Lung microvascular endothelial cell (primary cell): ENCODE data around the gene CCNY. TPM values are rescaled to one million over a fixed set of nuclear protein-coding genes. Genes with fewer than 3 reads are reported as not detected.
A peak's percentile ranks its signal among the peaks of the same experiment; 100 is the strongest.
"Not testable (repeated sequence)": the region's sequence is repeated elsewhere in the genome, so short reads cannot be mapped to it uniquely, and the experiment has no call there.

Source experiments
- DNase-seq, 2 donors: peaks; one replicate each; pipeline versions ENCODE4 v3.0.0 to v3.0.0-alpha.2; 2010; ENCODE audit warnings: low read depth in 2 of 2
- total RNA-seq: library from RNA; depleted of rRNA; stranded (reverse); fragments of >200 nt; gene quantifications from 2 replicates; pipeline ENCODE4 v1.2.1, GENCODE V29; 2014

Gene CCNY
- total RNA-seq, 1 donor from 2014 or later = 104 TPM

DNA sequence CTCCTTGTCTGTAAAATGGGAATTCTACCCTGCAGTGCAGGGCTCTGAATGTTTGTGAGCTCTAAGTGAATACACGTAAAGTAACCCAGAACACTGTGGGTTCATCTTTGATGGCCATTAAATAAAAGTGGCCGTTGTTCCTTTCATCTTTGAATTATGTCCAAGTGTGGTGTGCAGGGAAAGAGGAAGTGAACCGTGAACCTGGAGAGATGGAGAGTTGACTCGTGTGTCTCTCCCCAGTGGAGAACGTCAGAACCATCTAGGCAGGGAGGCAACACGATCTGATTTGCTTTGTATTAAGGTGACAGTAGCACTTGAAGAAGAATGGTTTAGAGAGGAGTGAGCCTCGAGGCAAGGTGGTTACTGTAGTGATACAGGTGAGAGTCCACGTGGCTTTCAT, 175.3 kb downstream of the CCNY start:
- no peak for DNase-seq

DNA sequence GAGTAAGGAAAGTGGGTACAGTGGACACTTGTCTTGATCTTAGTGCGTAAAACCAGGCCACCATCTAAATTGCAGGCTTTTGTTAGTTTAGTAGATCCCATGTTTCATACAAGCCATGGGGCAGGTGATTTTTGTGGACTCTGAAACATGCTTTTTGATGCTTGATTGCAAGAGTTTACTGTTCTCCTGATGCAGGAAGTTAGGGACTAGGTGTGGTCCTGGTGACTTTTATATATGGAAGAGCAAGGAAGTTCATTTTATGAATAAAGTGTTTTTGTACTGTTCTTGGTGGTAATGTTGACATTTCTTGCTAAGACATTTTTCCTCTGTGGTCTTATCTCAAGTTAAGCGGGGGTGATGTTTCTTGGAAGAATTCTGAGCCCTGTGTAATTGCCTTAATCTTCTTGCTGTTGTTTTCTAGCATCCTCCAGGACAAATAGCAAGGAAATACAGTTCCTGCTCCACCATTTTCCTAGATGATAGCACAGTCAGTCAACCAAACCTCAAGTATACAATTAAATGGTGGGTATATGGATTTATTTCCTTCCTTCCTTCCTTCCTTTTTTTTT, 179.9 kb downstream of the CCNY start:
- DNase-seq = no peak

DNA sequence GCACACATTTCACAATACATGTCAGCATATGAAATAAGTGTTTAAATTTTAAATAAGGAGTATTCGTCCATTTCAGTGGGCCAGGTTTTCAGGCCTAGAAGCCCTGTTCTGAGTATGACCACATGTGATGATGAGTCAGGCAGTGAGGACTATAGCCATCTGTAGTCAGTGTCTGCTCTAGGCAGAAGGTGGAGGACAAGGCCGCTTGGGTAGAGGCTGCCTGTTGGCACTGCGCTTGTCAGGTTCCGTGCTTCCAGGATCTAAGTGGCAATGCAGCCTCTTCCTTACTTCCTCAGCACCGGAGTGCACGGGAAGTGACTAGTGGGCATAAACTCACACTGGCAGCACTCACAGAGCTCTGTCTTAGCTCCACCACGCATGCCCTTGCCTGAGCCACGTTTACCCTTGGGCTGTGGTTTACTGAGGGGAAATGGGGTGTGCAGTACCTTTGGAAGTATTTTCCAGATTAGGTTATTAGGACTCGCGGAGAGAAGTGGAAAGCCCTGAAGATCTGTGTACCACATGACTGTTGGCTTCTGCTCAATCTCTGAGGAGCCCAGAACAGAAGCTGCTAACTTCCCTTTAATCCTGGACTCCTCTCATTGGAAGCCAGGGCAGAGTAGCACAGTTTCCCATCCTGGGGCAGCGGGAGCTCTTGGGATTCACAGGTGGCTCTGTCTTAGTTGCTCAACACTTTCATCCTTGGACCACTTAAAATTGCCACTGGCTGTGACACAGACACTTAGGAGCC, 181.3 kb downstream of the CCNY start:
- peak; percentile 11 to 46 for DNase-seq

DNA sequence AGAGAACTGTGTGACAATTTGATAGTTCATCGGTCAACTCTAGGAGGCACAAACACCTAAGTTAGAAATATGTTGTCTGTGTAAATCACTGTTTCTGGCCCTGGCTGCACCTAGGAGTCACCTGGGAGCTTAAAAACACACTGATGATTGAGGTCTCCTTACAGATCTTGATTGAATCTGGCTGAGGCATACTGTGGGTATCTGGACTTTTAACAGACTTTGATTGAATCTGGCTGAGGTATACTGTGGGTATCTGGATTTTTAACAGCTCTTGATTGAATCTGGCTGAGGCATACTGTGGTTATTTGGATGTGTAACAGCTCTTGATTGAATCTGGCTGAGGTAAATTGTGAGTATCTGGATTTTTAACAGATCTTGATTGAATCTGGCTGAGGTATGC, 181.9 kb downstream of the CCNY start:
- DNase-seq = not testable (repeated sequence)

DNA sequence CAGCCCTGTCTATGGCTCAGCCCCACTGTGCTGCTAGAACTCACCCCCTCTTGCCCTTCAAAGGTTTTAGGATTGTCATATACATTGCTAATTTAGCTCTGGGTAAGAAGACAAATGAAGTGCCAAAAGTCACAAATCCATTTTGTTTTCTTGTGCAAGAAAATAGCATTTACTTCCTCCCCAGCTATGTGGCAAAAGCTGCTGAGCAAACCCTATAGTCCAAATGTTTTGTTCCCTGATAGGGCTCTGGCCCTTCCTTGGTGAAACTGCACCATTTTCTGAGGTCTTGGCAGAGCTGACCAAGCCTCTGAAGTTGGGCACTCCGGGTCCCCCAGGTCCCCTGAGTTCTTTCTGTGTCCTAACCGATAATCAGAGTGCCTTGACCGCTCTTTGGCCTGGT, 184.7 kb downstream of the CCNY start:
- no peak for DNase-seq

DNA sequence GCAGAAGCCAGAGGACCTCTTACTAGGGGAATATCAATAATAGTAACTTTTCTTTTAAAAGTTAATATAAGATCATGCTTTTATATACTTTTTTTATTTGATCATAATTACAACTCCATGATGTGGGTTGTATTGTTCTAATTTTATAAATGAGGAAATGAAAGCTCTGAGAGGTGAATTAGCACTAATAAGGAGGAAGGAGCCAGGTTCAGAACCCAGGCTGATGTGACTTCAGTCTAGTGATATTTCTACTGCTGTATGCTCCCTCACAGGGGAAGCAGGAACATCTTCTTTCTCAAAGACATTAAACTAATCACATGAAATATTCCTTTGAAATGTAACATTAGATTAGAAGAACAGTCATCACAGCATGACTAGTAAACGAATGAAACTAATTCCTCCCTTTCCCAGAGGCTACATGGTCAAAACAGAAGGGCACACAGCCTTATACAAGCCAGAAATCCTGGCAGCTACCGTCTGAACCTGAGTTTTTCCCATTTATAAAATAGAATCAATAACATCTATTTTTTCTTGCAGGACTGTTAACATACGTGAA, 187.4 kb downstream of the CCNY start:
- no peak for DNase-seq

DNA sequence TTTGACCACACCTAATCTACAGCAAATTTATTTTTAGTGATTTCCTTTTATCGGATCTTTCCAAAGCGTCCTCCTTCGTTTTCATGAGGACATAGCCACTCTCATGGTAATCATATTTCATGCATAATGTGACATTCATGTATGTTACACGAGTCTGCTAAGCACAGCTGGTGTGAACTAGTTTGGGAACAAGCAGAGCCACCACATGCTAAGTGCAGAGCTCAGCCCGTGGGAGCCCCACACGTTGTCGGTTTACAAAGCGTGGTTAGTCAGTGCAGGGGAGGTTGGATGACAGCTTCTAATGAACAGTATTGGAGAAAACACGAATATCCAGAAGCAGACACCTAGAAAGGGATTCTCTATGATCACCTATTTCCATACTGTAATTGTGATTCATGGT, 190.4 kb downstream of the CCNY start:
- no peak for DNase-seq

DNA sequence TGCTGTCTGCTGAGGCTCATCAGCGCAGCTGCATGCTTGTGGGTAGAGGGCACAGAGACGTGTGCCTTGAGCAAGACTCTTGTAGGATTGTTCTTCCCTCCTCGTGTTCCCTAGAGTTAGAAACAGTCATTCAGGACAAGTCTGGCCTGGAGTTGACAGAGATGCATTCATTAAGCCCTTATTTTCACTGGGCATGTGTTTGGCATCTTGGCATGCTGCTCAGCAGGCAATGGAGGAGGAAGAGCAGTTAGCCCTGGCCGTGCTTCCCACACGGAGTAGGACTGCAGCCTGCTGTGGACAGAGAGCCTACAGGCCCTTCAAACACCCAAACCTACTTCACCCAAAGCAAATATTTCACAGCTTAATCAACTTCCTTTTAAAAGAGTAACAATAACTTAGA, 195.8 kb downstream of the CCNY start:
- peak in 1 of 2 donors; percentile 25 for DNase-seq

DNA sequence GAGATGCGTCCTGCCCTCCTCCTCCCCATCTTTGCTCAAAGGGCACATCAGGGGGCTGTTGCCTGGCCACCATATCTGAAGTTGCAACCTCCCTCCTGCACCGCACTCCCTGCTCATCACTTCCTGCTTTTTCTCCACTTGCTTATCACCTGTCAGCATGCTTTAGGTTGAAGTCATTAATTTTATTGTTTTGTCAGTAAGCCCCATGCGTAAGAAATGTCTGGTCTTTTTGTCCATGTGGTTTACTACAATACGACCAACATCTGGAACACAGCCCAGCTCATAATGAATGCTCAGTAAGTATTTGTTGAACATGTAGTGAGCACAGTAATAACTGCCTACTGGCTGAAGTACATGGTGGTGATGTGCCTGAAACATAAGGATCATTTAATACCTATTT, 197.3 kb downstream of the CCNY start:
- no peak for DNase-seq

DNA sequence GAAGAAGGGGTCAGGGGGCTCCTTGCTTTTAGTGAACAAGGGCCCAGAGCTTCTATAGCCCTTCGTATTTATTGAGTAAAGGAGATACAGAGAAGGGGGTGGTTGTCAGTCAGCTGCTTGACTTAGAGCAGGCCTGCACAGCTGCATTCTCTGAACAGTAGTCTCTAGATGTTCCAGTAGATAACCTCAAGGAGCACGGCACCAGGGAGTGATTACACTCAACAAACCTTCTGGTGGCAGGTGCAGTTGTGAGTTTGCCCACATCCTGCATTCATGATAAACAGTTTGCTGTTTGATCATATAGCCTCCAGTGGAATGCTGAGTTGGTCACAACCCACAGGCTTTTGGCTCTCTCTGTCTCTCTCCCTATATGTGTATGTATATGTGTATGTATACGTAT, 198.8 kb downstream of the CCNY start:
- no peak for DNase-seq

DNA sequence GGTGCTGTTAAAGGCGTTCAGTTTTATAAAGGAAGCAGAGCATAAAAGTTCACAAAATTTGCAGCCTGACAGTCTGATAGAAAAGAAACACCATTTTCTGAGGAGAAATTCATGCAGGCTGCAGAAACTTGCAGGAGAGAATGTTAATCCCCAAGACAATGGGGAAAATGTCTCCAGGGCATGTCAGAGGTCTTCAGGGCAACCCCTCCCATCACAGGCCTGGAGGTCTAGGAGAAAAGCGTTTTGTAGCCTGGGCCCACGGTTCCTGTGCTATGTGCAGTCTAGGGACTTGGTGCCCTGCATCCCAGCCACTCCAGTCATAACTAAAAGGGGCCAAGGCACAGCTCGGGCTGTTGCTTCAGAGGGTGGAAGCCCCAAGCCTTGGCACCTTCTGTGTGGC, 200.5 kb downstream of the CCNY start:
- DNase-seq = no peak

DNA sequence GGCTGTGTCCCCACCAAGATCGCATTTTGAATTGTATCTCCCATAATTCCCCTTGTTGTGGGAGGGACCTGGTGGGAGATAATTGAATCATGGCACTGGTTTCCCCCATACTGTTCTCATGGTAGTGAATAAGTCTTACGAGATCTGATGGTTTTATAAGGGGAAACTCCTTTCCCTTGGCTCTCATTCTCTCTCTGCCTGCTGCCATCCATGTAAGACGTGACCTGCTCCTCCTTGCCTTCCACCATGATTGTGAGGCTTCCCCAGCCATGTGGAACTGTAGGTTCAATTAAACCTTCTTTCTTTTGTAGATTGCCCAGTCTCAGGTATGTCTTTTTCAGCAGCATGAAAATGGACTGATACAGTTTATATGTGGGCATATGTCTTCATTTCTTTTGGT, 201.6 kb downstream of the CCNY start:
- DNase-seq = not testable (repeated sequence)

DNA sequence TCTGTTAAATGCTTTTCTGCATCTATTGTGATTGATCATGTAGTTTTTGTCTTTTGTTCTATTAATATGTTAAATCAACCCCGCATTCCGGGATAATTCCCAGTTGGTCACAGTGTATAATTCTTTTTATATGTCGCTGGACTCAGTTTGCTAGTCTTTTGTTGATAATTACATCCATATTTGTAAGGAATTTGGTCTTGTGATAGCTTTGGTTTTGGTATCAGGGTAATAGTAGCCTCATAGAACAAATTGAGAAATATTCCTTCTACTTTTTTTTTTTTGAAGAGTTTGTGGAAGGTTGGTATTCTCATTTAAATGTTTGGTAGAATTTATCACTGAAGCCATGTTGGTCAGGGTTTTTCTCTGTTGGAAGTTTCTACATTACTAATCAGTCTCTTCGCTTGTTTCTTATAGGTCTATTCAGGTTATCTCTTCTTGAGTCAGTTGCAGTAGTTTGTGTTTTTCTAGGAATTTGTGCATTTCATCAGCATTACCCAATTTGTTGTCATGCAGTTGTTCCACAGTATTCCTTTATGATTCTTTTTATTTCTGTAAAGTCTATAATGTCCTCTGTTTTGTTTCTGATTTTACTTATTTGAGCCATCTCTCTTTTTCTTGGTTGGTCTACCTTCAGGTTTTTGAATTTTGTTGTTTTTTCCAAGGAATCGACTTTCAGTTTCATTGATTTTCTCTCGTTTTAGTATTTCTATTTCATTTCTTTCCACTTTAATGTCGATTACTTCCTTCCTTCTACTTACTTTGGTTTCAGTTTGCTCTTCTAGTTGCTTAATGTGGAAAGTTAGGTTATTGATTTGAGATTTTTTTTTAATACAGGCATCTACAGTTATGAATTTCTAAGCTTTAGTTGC, 204.2 kb downstream of the CCNY start:
- no peak for DNase-seq

DNA sequence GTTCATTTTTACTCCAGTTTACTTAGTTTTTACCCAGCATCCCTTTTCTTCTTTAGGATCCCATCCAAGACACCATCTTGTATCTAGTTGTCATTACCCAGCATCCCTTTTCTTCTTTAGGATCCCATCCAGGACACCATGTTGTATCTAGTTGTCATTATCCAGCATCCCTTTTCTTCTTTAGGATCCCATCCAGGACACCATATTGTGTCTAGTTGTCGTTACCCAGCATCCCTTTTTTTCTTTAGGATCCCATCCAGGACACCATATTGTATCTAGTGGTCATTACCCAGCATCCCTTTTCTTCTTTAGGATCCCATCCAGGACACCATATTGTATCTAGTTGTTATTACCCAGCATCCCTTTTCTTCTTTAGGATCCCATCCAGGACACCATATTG, 205.4 kb downstream of the CCNY start:
- no peak for DNase-seq

DNA sequence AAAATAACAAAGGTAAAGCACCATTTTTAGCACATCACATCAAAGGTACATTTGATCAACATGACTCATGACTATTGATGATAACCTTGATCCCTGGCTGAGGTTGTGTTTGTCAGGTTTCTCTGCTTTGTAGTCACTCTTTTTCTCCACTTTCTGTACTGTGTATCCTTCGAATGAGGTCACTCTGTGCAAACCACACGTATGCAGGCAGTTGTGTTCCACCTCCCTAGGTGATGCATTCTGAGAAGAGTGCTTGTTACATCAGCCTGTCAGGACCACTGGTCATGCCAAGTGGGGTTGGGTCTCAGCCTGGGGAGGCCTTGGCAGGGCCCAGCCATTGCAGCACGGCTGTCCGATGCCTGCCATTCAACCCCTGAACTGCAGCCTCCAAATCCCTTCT, 206.0 kb downstream of the CCNY start:
- DNase-seq = no peak

DNA sequence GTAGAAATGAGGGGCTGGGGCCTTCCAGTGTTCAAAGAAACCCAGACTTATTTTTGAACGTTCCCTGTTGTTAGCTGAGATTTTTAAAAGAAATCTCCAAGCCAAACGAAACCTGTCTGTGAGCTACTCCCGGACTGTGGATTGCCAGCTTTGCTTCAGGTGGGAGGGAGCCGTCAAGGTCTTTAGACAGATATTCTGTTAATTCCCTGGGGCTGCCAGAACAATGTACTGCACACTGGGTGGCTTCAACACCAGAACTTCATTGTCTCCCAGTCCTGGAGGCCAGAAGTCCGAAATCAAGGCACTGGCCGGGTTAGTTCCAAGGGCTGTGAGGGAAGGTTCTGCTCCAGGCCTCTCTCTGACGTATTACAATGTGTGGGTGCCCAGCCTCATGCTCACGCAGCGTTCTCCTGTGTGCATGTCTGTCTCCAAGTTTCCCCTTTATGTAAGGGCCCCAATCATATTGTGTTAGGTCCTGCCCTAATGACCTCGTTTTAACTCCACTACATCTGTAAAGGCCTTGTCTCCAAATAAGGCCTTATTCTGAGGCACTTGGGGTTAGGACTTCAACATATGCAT, 208.9 kb downstream of the CCNY start:
- no peak for DNase-seq

DNA sequence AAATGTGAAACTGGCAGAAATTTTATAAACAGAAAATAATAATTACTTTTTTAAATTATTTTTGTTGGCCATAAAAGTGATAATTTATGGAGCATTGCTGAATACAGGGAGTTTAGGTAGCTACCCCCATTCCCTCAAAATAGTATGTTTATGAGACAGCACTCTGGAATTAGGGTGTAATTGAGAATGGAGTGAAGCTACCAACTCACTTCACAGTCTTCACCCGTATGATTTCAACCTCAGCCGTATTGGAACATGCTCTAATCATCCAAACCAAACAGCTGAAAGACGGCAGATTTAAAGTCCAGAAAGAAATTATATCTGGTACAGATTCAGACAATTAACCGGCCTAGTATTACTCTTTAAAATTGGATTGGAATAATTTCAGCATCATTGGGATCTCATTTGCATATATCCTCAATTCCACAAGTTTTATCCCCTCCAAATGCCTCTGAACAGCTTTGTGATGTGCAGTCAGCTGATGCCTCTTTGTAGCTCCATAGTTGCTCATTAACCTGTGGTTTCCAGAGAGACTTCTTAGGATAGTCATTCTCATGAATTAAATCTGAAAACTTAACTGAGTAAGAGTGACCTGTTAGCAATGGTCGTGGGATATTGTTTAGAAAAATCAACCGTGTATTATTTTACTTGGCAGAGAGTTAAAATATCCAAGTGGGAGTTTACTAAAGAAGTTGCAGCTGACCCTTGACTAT, 209.7 kb downstream of the CCNY start:
- no peak for DNase-seq

DNA sequence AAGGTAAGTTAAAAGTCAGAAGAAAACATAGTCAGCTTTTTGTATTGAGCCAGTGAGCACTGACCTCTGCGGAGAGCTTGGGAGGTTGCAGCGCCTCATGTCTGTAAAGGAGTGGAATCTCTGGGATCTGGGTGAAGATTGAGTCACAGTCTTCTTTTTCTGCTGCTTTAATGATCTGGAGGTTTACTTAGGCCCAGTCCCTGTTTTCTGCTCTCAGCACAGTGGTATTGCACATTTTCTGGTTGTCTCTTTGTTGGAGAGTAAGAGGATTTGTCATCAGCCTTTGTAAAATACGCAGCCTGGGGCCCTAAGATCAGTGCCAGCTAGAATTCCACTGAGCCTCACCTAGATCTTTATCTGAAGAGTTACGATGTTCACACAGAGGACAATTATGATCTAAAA, 210.5 kb downstream of the CCNY start:
- DNase-seq = no peak

DNA sequence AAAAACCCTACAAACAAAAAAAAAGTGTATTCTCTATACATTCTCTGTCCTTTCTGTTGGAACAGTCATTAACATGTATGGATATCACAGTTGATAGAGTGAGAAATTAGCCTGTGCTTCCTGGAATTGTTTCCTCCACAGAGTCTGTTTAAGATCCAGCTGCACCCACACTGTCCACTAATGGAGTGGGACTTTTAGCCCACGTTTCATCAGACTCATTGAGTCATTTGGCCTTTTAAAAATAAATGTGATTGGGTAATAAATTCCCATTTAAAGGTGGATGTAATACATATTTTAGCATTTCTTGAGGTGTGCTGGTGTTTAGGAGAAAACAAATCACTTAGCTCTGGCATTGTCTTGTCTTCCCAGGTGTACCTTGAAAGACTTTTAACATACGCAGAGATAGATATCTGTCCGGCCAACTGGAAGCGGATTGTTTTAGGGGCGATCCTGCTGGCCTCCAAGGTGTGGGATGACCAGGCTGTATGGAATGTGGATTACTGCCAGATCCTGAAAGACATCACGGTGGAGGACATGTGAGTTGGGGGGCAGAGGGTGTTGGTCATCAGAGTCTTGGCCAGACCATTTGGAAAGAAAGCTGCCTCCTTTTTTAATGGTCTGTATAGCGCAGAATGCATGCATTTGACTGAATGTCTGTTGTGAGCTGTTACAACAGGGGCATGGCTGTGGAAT, 216.5 kb downstream of the CCNY start:
- peak in 1 of 2 donors; percentile 19 for DNase-seq

DNA sequence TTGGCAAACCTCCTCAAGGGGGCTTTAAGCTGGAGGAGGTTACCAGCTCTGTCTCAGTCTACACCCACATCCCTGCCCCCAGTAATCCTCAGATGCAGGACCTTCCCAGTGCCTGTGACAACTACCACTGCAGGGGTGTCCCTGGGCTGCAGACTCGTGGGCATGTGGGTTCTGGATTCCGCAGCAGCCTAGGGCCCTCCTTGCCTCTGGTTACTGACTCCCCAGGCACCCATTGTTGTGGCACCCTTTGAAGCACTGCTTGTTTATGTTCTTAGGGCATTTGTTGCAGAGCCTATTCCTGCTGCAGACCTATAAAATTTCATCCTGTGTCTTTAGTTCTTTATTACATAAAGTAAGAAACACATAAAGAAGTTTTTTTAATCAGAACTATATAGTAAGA, 217.7 kb downstream of the CCNY start:
- no peak for DNase-seq
